NCI-H2196 (cell line): ENCODE measurements around the gene PIK3C3.

Source experiments
- DNase-seq: peaks from one replicate; lab custom pipeline; 2025; ENCODE audit not compliant: unreplicated experiment; lab: John Stamatoyannopoulos, UW

Gene PIK3C3

DNA sequence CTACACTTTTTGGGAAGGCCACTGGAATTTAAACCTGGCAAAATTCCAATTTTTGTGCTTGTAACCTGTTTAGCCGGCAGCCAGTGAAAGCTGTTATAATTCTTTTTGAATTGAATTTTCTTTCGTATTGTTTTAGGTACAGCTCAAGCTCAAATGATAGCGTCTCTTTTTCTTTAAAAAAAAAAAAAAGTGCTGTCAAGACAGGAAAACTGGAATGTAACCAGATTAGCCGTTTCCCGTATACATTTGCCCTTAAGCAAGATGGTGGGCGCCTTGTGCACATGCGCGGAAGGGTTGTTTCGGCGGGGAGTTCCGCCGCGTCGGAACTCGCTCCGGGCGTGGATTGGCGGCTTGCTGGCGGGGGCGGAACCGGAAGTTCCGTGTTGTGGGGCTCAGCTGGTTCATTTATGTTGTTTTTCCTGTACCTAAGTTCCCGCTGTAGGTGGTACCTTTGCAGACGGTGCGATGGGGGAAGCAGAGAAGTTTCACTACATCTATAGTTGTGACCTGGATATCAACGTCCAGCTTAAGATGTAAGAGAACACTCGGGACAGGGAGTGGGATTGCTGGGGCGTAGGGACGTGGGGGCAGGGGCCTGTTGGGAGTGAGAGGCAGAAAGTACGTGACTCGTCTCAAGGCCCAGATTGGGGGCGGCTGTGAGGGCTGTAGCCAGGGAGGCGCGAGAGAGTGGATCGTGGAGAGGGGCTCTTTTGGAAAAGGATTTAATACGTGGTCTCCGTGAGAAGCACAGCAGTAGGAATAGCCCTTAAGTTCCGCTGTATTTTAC lies at the start of gene PIK3C3:
Gene PIK3C3, plus strand, starts transcription at position 408 of the 787 bp plus-strand sequence. Its CDS starts 58 bp downstream, at position 466.
- peak; percentile 96 for DNase-seq

DNA sequence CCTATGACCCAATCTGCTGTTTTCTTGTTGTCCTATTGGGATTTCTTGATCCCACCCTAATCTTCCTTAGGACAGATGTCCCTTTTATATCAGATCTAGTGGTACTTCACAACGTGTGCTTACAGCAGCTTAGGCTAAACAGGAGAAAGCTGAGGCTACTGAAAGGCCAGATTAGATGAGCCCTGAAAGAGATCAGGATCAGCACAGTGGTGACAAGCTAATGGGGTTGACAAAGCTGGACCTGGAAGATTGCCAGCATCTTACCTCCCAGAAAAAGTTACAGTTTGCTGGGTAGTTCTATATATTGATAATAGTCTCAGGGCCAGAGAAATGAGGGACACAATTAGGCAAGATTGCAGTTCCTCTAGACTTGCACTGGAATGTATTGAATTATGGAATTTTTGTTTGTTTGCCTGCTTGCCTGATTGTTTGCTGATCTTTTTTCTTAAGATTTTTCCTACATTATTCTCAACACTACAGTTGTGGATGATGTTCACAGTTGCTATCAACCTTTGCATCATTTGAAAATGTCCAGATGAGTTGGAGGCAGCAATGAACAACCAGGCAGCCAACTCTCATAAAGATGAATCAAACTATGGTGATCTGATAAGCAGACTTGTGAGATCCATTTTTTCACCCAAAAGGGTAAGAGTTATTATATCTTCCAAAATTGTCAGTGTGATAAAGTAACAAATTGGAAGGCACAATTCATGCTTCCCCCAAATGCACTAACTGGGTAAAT lies 49.1 kb upstream of the PIK3C3 start:
- DNase-seq, result no peak

DNA sequence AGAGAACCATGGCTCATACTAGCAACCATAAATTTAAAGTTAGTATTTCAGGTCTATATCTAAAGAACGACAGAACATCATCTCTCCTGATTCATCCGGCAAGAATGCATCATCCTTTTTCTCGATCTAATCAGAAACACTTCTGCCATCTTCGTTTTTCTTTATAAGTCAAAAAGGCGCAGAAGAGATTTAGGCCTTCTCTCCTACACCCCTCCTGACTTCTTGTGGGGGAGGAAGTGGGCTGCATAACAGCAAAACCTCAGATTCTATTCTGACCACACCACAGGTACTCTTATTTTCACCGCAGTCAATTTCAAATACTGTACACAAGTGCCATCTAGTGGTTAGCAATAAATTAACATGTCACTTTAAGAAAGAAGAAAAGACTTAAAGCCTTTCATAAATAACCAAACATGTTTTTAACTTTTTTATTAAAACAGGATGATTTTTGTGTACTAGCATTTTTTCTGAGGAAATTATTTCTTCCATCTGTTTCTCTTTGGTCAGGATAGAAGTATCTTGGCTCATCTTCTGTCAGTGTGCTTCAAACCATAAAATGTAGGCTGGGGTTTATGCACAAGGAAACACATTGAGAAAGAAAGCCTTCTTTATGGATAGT lies 48.4 kb upstream of the PIK3C3 start:
- peak; percentile 23 for DNase-seq

DNA sequence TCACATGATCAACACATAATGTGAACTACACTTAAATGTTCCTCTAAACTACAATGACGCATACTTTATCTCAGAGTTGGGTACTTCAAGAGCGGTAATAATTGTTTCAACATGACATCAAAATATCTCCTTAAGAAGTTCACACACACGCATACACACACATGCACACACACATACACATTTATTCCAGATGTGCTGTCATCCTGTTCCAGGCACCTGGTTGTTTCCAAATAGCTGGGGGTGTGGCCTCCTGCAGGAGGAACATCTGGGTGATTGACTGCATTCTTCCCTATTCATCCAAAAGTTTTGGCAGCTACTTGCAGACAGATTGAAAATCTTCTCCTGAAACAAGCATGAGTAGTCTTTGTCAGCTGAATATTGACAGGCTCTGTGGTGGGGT lies 37.9 kb upstream of the PIK3C3 start:
- DNase-seq, result no peak

DNA sequence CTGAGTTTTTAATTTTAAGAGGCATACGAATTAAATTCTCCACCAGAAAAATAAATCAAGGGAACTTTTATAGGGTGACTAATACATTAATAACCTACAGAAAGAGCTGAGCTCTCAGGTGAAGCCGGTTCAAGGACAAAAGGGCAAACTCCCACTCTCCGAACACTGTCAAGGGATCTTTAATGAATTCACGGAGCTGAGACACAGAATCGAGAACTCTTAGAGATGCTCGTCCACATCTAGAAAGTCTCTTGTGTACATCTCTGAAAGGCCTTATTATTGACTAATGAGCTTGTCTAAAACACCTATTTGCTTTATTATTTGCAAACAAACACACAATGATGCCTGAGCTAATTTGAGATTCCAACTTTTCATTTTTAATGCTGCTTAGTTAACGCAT lies 33.3 kb upstream of the PIK3C3 start:
- no peak for DNase-seq

DNA sequence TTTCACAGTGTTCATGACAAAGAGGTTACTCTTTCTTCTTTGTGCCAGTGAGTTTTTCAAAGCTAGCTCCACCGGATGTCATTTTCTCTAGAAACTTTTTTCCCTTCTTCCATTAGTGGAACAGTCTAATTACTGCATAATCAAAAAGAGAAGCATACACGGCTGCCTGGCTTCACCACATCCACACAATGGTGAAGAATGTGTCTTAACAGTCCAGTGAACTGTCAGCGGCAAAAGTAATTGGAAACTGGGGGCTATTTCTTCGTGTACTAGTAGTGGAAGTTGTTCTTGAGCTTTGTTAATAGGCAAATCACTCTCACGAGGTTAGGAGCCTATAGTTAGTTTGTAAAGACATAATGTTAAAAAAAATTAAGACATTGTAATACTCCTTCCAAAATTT lies 32.9 kb upstream of the PIK3C3 start:
- DNase-seq, result no peak

DNA sequence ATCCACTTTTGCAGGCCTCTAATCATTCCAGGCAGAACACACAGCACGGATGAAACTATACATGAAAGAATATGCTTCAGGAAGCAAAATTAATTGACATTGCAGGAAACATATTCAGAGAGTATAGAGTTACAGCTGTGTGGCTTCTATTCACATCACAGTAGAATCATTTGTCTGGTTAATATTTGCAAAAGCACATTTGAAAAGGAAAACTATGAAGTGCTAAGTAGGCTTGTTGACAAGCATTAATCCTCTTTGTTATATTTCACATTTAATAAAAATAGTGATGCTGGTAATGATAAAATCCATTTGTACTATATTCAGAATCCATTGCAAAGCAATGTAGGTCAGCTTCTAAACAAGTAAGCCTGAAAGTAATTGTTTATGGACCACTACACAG lies 32.2 kb upstream of the PIK3C3 start:
- DNase-seq, result no peak

DNA sequence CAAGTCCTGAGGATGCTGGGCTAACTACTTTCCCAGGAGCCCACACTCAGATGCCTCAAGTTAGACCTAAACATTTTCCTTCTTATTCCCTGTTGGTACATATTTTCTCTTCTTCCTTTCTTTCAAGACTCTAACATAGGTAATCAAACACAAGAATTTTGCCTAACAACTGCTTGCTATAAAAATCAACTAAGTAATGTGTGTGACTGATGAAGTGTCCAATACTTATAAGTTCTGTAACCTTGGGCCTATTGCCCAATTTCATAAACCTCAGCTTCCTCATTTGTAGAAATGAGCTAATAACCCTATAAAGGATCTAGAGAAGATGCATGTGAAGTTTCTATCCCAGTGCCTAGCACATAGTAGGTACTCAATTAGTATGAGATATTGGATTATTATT lies 31.6 kb upstream of the PIK3C3 start:
- no peak for DNase-seq

DNA sequence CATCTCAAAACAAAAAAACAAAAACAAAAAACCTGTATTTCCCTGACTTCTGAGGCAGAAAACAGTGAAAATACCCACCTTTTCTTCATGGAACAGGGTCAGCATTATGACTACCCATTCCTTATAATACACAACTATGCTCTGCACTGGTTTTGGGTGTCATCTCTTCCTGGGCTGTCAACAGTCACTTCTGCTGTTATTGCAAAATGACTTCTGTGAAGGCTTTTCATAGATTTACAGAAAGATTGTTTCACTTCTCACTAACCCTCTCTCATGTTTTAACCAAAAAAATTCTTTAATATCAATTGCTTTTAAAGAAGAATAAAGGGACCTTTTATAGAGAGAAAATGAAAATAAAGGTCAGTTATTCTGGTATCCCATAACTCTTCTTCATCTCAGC lies 26.5 kb upstream of the PIK3C3 start:
- DNase-seq, result no peak

DNA sequence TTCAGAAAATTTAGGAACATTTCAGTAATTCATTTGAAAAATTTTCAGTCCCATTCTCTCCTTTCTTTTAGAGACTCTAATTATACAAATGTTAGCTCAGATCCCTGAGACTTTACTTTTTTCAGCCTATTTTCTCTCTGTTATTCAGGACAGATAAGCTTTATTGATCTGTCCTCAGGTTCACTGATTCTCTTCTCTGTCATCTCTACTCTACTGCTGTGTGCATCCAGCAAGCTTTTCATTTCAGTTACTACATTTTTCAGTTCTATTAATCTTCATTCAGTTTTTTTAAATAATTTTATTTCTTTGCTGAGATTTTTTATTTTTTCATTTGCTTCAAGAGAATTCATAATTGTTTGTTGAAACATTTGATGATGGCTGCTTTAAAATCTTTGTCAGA lies 22.1 kb upstream of the PIK3C3 start:
- no peak for DNase-seq

DNA sequence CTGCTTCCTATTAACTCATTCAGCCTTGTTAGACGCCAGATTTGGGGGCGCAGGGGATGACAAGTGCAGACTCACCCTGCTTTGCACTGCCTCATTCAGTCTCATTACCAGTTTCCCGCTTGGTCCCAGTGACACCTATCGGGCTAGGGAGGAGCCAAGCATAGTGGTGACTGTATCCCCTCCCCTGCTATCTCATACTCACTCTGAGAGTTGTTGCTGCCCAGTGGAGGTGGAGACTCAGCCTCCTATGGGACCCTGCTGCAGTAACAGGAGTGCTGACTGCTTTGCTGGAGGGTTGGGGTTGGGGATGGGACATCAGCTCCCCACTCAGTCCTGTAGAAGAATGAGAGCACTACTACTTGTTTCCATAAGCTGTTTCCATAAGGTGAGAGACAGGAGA lies 21.3 kb upstream of the PIK3C3 start:
- DNase-seq, result no peak

DNA sequence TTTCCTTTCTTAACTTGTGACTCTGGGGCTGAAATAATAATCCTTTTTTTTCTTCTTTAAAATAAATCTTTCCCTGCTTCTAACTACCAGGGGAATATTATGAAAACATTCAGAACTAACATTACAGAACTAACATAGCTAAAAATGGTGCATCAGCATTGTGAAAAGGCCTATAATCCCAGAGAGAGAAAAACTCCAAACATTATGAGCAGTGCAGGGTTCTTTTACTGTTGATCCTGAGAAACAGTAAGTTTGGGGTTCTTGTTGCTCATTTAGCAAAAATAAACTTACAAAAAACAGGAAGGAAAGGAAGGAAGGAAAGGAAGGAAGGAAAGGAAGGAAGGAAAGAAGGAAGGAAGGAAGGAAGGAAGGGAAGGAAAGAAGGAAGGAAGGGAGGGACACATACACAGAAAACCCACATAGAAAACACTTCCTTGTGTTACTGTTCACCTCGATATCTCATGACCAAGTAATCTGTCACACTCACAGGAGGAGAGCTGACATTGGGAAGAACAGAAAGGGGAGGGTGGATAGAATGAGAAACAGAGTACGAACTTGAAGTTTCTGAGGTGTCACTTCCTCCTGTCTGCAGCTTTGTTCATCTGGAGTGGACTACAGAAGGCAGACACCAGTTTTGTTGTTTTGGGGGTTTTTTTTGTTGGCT lies 18.4 kb upstream of the PIK3C3 start:
- no peak for DNase-seq

DNA sequence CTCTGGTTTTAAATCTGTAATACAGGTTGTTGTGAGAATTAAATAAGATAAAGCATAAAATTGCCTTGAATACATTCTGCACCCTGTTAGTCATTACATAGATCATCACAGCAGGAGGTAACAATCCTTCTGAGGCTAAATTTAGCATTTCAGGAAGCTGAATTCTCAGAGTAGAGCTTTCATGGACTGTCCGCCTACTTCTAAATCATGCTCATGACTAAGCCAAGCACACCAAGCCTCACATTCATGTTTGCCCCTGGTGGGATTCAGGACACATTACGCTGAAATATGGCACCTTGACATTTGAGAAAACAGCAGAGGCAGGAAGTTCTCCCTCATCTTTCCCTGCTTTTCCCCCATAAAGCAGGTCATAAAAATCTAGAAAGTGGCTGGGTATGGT lies 16.6 kb upstream of the PIK3C3 start:
- no peak for DNase-seq

DNA sequence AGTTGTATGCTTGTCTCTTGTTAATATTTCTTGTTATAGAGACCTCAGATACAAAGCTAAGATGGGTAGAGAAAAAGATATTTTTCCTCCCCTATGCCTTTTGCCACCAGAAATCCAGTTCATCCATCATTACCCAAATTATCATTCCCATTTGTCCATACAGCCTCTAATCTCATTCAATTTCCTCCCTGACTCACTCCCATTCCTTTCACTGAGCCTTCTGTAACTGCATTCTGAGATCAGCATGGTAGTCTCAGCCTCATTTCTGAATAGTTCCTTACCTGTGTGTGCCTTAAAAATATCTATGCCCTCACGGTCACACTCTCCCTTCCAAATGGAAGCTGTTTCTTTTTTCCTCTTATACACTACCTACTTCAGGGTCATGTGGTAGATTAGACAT lies 15.7 kb upstream of the PIK3C3 start:
- no peak for DNase-seq

DNA sequence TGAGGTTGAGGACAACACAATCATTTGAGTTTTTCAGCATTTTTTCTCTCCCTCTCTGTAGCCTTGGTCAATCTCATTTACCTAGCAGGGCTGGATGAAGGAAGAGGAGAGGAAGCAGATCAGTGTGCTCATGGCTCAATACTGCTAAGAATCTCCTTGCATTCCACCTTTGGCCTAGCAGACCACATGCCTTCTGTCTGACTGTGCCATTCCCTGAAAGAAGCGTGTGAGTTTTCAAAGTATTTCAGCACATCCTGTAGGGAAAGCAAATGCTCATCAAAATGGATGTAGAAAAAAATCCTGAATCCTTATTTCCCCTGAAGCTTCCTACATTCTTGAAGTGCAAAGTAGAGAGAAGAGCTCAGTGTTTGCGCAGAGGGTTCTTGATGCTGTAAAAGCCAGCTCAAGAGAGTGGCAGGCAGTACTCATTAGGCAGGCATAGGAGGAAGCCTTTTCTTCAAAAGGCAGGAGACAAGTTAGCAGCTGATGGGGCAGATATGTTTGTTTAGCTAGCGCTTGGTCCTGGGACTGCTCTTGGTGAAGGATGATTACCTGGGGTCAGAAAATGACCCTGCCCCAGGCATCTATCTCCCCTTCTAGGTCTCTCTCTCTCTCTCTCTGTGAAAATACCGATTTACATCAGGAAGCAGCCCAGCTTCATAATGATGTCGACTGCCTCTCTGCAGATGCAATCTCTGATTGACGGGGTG lies 14.4 kb upstream of the PIK3C3 start:
- no peak for DNase-seq

DNA sequence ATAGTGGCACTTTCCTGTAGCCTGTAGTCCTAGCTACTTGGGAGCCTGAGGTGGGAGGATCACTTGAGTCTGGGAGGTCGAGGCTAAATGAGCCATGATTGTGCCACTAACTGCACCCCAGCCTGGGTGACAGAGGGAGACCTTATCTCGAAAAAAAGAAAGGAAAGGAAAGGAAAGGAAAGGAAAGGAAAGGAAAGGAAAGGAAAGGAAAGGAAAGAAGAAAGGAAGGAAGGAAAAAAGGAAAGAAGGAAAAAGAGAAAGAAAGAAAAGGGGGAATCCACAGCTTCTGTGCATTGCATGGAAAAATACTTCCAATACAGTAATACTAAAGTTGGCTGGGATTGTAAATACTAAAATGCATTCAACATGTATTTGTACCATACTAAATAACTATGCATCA lies 12.8 kb upstream of the PIK3C3 start:
- DNase-seq, result no peak

DNA sequence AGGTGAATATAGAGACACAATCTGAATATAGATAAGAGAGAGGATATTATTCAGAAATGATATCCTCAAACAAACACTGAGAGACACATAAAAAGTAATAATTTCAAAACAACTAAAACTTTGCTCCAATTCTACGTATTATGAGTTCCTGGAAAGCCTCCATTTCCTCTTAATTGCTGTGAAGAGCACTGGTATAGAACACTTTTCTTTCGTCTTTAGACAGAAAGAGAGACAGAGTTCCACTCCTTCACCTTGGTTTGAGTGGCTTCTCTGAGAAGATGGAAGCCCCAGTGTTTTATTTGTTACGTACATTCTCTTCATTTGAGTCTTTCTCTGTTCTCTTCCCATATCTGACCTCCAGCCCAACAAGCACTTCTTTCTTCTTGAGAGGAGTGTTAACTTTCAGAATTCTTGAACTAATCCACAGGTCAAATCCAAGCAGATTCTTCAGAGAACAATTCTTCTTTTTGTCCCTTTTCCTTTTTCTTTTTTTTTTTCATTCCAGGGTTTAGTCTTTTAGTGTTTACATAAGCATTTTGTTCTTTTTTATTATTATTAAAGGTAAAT lies 6.4 kb upstream of the PIK3C3 start:
- DNase-seq, result no peak

DNA sequence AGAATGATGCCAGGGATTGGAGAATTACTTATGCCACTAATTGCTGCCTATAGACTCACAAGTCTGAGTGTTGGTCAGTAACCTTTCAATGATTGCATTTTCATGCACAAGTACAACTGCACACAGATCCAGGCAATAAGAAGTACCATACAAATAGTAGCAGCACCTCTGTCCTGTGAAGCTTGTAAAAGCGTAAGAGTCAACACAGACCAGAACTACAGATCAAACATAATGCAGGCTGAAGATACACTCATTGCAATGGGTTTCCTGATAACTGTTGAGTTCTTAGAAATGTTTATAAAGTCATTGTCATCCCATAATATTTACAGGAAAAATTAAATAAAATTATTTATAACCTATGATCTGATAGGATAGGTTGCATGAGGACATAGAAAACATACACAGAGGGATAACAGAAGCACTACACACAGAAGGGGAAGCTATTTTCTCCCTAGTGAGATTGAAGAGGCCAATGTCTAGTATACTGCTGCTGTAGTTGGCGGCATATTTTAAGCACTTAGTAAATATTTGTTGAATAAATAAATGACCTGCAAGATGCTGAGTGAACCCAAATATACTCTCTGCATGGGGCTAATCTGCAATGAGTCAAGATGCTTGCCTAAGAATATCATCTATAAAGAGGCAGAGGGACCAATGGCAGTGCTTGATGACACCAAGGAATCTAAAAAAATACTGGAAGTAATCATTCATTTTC lies 5.7 kb upstream of the PIK3C3 start:
- no peak for DNase-seq

DNA sequence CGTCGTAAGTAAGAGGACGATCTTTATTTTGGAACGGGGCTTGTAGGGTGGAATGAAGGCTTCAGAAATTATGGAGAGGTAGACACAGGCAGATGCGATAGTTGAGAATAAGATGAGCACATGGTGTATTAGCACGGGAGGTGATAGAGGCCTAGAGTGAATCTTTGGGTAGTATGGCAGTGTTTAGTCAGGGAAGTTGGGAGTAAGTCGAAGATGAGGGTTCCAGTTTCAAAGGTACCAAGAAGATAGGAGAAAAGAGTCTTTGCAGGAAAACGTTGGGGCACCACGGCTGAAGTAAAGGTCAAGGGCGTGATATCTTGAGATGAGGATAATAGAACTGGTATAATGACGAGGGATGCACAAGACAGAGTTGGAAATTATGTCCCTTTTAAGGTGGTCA lies 654 bp downstream of the PIK3C3 start:
- no peak for DNase-seq

DNA sequence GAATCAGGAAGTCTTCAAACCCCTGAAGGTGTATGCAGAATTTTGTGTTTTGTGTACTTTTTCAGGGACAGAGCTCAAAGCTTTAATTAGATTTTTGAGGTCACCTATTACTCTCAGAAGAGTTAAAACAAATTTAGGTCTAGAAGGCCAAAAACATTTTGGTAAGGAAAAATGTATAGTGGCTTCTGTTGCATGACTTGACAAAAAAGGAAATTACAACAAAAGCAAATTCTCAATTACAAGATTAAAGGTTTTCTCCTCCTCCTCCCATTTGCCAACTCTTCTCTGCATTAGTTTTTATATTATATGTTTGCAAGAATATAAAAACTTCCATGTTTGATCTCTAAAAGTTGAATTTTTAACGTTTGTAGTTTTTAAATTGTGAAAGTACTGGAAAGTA lies 4.0 kb downstream of the PIK3C3 start:
- no peak for DNase-seq
